ENCODE measurements around the gene NECTIN4. TPM values are rescaled to one million over a fixed set of nuclear protein-coding genes. Genes with fewer than 3 reads are reported as not detected.

The NECTIN4 gene
- polyA plus RNA-seq, 3 donors, result 0.07 TPM; not detected in 1

GRCh38 chr1:161128591-161129420 is 39.4 kb upstream of the NECTIN4 start:
- peaks cover 28 to 67% of the 10 kb centered on the region in 2 donors for H3K36me3 ChIP-seq (replicated peaks in 1 of 2; ENCODE audit: control insufficient read depth in 1 of 2, insufficient read depth in 2 of 2, low read length in 2 of 2)
- no peak overlapping the region for H3K4me3 Mint-ChIP-seq

More at GRCh38 chr1:161128591-161129420, 39.4 kb upstream of the NECTIN4 start:
- H4K20me1 ChIP-seq (ENCODE audit: insufficient read depth, low read length), result peaks cover 44% of the 10 kb centered on the region
- no peaks in the 10 kb centered on the region for H3K27me3 ChIP-seq (ENCODE audit: control insufficient read depth in 2 of 2, insufficient read depth in 2 of 2, low read length in 2 of 2)
- H2AFZ ChIP-seq (ENCODE audit: insufficient read depth, low read depth, low read length, poor library complexity, severe bottlenecking), result no peak overlapping the region
- intact Hi-C loops (cut with micrococcal nuclease), result no loop called here
- TF ChIP-seq CTCF (IDR thresholded peaks at IDR 0.05), result no peak
- peaks cover 52 to 60% of the 10 kb centered on the region in 2 donors for H3K36me3 Mint-ChIP-seq
- peaks cover 56% of the 10 kb centered on the region for H3K4me1 Mint-ChIP-seq
- DNase-seq, result no peak
- 96% methylated on average over 4 of the region's 4 CpGs for WGBS (ENCODE audit: insufficient coverage)
- H3K9me3 ChIP-seq (replicated peaks in 1 of 2; ENCODE audit: control insufficient read depth in 1 of 2, insufficient read depth in 1 of 2, low read length in 2 of 2), result no peaks in the 10 kb centered on the region
- peak overlapping the region in 1 of 3 experiments; percentile 52 for H3K4me3 ChIP-seq (replicated peaks in 1 of 3; ENCODE audit: low read depth in 2 of 3, low read length in 3 of 3)
- H3K4me2 ChIP-seq (replicated peaks; ENCODE audit: extremely low read depth, low read length, poor library complexity, severe bottlenecking), result no peak overlapping the region
- peaks cover 47 to 63% of the 10 kb centered on the region in 2 donors for H3K4me1 ChIP-seq (ENCODE audit: control insufficient read depth in 1 of 2, insufficient read depth in 2 of 2, low read length in 2 of 2)
- peak overlapping the region in 2 of 7 donors; percentile 32 to 76 for H3K27ac Mint-ChIP-seq
- peaks cover 0 to 2% (median 1%) of the 10 kb centered on the region in 3 donors for H3K27me3 Mint-ChIP-seq (ENCODE audit: low read depth in 3 of 3)
- no peak overlapping the region for H3K9ac ChIP-seq (ENCODE audit: insufficient read depth, low read length, poor library complexity, severe bottlenecking)
- peak overlapping the region in 1 of 2 donors; percentile 75 for H3K27ac ChIP-seq (ENCODE audit: low read depth in 1 of 2, low read length in 2 of 2)
- no peaks in the 10 kb centered on the region for H3K9me3 Mint-ChIP-seq
- peaks cover 94% of the 10 kb centered on the region for H3K79me2 ChIP-seq (ENCODE audit: insufficient read depth, low read length)

Measured in CD14-positive monocyte (primary cell).